DND-41 (cell line): ENCODE data around the gene STARD3.

ENCODE experiments used
- EZH2 ChIP-seq: IDR thresholded peaks from 3 replicates; pipeline ENCODE4 v1.6.1; 2012; ENCODE audit warnings: borderline replicate concordance, low read depth, mild to moderate bottlenecking, moderate library complexity, low read length, inconsistent platforms; ENCODE audit not compliant: severe bottlenecking
- TF ChIP-seq, protein P1 (sequence below): IDR thresholded peaks from 2 replicates; pipeline ENCODE4 v1.5.1; 2012; ENCODE audit warnings: borderline replicate concordance, low read length, moderate library complexity, mild to moderate bottlenecking; ENCODE audit not compliant: poor library complexity, severe bottlenecking; ENCODE audit errors: extremely low read depth

DNA sequence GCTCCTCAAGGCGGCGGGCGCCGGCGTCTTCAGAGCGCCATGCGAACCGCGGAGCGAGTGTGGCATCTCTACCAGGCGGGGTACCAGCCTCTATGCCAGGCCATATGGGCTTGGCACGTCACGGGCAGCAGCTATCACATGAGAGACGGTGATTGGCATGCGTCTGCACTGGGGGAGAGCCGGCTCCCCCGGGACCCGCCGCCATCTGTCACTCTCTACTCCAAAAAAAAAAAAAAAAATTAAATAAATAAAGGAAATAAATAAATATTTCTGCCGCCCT lies 29.2 kb upstream of the STARD3 start, which contains the start of gene NEUROD2:
- TF ChIP-seq, protein P1, sequence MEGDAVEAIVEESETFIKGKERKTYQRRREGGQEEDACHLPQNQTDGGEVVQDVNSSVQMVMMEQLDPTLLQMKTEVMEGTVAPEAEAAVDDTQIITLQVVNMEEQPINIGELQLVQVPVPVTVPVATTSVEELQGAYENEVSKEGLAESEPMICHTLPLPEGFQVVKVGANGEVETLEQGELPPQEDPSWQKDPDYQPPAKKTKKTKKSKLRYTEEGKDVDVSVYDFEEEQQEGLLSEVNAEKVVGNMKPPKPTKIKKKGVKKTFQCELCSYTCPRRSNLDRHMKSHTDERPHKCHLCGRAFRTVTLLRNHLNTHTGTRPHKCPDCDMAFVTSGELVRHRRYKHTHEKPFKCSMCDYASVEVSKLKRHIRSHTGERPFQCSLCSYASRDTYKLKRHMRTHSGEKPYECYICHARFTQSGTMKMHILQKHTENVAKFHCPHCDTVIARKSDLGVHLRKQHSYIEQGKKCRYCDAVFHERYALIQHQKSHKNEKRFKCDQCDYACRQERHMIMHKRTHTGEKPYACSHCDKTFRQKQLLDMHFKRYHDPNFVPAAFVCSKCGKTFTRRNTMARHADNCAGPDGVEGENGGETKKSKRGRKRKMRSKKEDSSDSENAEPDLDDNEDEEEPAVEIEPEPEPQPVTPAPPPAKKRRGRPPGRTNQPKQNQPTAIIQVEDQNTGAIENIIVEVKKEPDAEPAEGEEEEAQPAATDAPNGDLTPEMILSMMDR = no peak
- TF ChIP-seq EZH2 = no peak
